ENCODE data around the gene SRGAP1.

The SRGAP1 gene

GRCh38 chr12:64042911-64043310, 198.4 kb downstream of the SRGAP1 start:
- no peak overlapping the region for H3K4me3 ChIP-seq (ENCODE audit: low read depth, low read length)
- DNase-seq (ENCODE audit: low read depth), result no peak
- no peak for TF ChIP-seq CTCF (IDR thresholded peaks at IDR 0.05; ENCODE audit: insufficient read depth, low read depth, low read length, missing control alignments)

- no peak for DNase-seq (ENCODE audit: low read depth)
- H3K4me3 ChIP-seq (ENCODE audit: low read depth, low read length), result no peak overlapping the region
- TF ChIP-seq CTCF (IDR thresholded peaks at IDR 0.05; ENCODE audit: insufficient read depth, low read depth, low read length, missing control alignments), result no peak
Observed at GRCh38 chr12:64044191-64044590, 199.7 kb downstream of the SRGAP1 start.

- no peak for DNase-seq (ENCODE audit: low read depth)
- no peak overlapping the region for H3K4me3 ChIP-seq (ENCODE audit: low read depth, low read length)
- TF ChIP-seq CTCF (IDR thresholded peaks at IDR 0.05; ENCODE audit: insufficient read depth, low read depth, low read length, missing control alignments), result no peak
Observed at GRCh38 chr12:64051057-64051456, 206.6 kb downstream of the SRGAP1 start.

GRCh38 chr12:64053117-64053516, 208.6 kb downstream of the SRGAP1 start:
- no peak overlapping the region for H3K4me3 ChIP-seq (ENCODE audit: low read depth, low read length)
- DNase-seq (ENCODE audit: low read depth), result no peak
- TF ChIP-seq CTCF (IDR thresholded peaks at IDR 0.05; ENCODE audit: insufficient read depth, low read depth, low read length, missing control alignments), result no peak

- no peak for TF ChIP-seq CTCF (IDR thresholded peaks at IDR 0.05; ENCODE audit: insufficient read depth, low read depth, low read length, missing control alignments)
- no peak for DNase-seq (ENCODE audit: low read depth)
- no peak overlapping the region for H3K4me3 ChIP-seq (ENCODE audit: low read depth, low read length)
Observed at GRCh38 chr12:64054079-64054520, 209.6 kb downstream of the SRGAP1 start.

- TF ChIP-seq CTCF (IDR thresholded peaks at IDR 0.05; ENCODE audit: insufficient read depth, low read depth, low read length, missing control alignments), result no peak
- no peak for DNase-seq (ENCODE audit: low read depth)
- no peak overlapping the region for H3K4me3 ChIP-seq (ENCODE audit: low read depth, low read length)
Observed at GRCh38 chr12:64056741-64057140, 212.2 kb downstream of the SRGAP1 start.

- no peak overlapping the region for H3K4me3 ChIP-seq (ENCODE audit: low read depth, low read length)
- no peak for TF ChIP-seq CTCF (IDR thresholded peaks at IDR 0.05; ENCODE audit: insufficient read depth, low read depth, low read length, missing control alignments)
- DNase-seq (ENCODE audit: low read depth), result no peak
Observed at GRCh38 chr12:64057706-64058105, 213.2 kb downstream of the SRGAP1 start.
